ENCODE measurements around the gene ELK4.
A peak's percentile ranks its signal among the peaks of the same experiment; 100 is the strongest.

The ELK4 gene

GRCh38 chr1:205594846-205595245 lies 37.0 kb downstream of the ELK4 start:
- no peak for DNase-seq (ENCODE audit: low read depth)

GRCh38 chr1:205593967-205594366 lies 37.8 kb downstream of the ELK4 start:
- no peak for DNase-seq (ENCODE audit: low read depth)

DNA sequence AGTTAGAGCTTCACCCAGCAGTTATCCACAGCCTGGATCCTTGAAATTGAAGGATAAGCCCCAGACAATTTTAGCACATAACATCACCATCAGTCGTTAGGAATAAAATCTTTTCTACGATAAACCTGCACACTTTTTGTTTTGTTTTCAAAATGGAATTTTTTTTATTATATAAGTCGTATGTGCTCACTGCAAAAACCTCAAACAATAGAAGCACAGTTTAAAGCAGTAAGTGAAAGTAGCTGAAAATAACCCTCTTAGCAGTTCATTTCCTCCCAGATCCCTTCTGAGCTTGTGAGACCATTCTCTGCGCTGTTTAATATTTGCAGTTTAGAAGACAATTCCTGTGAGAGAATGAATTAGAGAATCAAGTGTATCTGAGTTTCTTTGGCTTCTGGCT lies 38.3 kb downstream of the ELK4 start:
- no peak for DNase-seq (ENCODE audit: low read depth)

DNA sequence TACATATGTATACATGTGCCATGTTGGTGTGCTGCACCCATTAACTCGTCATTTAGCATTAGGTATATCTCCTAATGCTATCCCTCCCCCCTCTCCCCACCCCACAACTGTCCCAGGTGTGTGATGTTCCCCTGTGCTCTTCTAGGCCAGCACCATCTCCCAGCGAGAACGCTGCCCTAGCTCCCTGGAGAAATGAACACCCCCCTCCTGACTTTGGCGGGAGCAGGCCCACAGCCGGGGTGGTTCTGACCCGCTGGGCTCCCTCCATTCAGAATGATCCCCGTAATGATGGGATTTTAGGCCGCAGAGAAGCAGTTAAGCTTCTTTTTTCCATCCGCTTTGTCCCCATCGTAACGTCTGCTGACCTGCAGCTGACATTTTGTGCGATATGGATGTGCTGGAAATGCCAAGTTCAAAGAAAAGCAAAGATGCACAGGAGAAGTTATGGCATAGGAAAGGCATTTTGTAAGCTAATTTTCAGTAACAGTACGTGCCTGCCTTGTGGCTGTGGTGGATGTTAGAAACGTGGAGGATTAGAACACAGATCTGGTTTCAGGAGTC lies 39.3 kb downstream of the ELK4 start:
- no peak for DNase-seq (ENCODE audit: low read depth)

GRCh38 chr1:205591522-205592351 lies 40.1 kb downstream of the ELK4 start:
- peak; percentile 48 for DNase-seq (ENCODE audit: low read depth)

DNA sequence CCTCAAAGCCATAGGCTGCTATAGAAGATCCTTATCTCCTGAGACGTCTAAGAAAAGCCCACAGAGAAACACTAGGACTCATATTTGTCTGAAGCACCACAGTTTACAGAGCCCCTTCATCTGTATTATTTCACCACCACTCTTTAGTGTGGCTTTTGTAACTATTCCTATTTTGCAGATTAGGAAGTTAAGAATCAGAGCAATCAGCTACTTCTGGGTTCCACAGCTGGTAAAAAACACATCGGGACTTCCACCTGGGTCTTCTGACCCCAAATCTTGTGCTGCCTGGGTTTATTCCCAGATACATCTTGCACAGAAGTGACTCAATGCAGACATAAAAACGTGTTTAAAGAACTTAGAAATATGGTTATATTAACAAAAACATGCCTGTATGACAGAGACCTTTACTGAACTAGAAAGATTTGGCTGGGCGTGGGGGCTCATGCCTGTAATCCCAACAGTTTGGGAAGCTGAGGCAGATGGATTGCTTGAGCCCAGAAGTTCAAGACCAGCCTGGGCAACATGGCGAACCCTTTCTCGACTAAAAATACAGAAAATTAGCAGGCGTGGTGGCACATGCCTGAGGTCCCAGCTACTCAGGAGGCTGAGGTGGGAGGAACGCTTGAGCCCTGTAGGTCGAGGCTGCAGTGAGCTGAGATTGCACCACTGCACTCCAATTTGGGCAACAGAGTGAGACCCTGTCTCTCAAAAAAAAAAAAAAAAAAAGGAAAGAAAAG lies 40.9 kb downstream of the ELK4 start:
- DNase-seq (ENCODE audit: low read depth): no peak

DNA sequence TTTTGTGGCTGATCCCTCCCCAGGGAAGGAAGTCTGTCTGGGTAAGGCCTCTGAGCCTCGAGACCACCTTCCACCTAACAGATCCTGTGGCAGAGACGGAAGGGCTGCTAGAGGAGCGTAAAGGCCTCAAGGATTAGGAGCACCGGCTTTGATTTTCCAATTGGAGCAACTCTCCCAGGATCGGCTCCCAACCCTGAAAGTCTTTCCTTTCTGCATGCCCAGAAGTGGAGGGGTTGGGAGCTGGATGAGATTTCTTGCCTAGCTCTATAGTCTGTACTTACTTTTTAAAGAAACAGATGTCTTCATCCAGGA lies 41.4 kb downstream of the ELK4 start:
- no peak for DNase-seq (ENCODE audit: low read depth)

DNA sequence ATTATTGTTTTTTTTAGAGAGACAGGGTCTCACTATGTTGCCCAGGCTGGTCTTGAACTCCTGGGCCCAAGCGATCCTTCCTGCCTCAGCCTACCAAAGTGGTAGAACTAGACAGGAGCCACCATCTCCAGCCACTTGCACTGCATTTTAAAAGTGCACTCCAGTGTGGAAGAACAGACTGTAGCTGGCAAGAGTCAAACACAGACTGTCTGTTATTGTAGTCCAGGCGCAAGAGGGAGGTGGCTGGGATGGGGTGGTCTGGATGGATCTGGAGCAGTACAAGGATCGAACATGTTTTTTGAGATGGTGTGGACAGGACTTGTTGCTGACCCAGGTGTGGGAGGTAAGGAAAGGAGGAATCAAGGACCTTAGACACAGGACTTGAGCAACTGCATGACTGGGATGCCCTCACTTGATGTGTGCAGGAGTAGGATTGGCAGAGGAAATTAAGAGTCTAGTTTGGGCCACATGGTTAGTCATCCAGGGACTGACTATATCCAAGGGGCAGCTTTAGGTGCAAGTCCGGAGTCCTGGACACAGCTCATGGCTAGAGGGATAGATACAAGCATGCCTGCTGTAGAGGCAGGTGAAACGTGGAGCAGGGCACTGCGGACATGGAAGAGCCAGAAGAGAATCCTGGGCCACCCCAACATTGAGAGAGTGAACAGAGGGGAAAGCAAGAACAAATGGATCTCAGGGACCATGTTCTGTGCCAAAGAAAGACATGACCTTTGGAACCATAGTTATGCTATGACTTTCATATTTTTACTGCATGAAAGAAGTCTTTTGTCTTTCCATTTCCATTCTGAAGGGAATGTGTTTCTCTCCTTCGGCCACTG lies 42.0 kb downstream of the ELK4 start:
- DNase-seq (ENCODE audit: low read depth): no peak

- DNase-seq (ENCODE audit: low read depth): no peak
Observed at GRCh38 chr1:205589046-205589445, 42.8 kb downstream of the ELK4 start.

GRCh38 chr1:205588636-205589035 lies 43.2 kb downstream of the ELK4 start:
- peak; percentile 8 for DNase-seq (ENCODE audit: low read depth)

- DNase-seq (ENCODE audit: low read depth): no peak
Observed at GRCh38 chr1:205587581-205587980, 44.2 kb downstream of the ELK4 start.

GRCh38 chr1:205585835-205586785 lies 45.7 kb downstream of the ELK4 start:
- no peak for DNase-seq (ENCODE audit: low read depth)

DNA sequence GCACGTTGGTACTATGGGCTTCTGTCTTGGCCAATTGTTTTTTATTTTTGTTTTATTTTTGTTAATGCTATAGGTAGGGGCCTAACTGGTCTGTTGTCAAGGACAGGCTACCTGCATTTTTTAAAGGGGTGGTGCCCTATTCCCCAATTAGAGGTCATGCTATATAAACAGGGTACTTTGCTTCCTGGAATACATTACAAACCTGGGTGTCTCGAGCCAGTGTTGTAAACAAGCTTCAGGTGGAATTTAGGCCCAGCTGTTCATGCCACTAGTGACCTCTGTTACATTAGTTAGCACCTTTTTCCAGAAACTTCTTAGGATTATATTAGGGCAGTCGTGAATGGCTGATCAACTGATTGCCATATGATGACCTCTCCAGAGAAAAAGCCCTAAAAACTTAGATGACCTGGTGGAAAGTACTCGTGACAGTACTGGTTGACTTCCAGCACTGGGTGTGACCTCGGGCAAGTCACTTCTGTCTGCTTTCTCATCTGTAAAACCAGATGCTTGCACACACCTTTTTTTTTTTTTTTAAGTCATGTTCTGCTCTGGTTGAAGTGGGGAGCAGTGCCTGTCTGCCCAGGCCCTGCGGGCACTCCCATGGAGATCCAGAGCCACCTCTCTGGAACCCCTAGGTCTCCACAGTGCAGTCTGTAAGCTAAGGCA lies 46.5 kb downstream of the ELK4 start:
- no peak for DNase-seq (ENCODE audit: low read depth)

- DNase-seq (ENCODE audit: low read depth): no peak
Observed at GRCh38 chr1:205584732-205585131, 47.1 kb downstream of the ELK4 start.

DNA sequence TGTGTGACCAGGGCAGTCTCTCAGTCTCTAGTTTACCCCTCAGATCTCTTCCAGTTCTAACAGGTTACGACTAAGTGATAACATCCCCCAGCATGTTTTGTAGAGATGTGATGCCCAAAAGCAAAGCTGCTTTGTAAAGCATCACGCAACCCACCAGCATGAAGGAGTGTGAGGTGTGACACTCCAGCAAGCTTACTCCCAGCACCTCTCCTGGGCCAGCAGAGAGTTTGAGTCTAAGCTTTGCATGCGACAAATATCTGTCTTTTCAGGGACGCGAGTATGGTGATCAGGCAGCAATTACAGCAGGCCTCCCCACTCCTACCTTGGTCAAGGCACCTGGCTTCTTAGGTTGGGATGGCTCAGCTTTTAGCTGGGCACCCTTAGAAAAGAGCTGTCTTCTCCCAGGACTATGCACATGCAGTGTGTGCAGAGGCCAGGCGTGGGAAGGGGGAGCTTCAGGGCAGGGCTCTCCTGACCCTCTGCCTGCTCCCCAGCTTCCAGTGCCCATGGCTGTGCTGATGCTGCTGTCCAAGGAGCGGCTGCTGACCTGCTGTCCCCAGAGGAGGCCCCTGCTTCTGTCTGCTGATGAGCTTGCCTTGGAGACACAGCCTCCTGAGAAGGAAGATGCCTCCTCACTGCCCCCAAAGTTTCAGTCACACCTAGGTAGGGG lies 48.2 kb downstream of the ELK4 start:
- no peak for DNase-seq (ENCODE audit: low read depth)

DNA sequence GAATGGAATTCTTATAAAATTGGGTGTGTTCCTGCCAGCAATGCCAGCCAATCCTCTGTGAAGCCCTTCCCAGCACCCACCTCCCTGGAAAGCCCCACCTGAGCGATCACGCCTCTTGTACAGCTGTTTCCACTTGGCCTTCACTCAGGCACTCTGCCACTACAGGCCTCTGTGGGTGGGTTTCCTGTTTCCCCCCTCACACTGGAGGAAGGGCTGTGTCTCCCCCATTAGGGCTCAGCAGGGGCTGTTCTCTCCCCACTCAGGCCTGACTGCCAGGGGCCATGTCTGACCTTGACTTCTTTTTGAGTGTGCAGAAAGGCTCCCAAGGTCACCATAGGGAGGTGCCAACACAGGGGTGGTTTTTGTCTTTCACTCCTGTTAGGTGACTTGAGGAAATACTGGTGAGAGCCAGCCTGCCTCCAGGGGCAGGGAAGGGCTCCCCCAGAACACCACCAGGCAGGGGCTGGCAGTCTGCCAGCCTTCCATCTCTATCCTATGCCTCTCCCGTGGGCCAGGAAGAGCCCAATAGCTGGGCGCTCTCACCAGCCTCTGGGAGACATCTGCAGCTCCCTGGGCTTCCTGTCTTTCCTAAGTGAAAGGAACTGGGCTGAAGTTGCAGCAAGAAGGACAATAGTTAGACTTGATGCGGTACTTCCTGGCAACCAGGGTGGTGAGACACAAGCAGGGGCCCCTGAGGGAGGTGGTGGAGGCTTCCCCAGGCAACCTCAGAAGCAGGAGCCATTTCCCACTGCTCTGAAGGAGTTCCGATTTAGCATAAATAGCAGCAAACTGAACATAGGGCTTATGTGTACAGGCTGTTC lies 49.1 kb downstream of the ELK4 start:
- no peak for DNase-seq (ENCODE audit: low read depth)

GRCh38 chr1:205582046-205582445 lies 49.8 kb downstream of the ELK4 start:
- DNase-seq (ENCODE audit: low read depth): no peak

DNA sequence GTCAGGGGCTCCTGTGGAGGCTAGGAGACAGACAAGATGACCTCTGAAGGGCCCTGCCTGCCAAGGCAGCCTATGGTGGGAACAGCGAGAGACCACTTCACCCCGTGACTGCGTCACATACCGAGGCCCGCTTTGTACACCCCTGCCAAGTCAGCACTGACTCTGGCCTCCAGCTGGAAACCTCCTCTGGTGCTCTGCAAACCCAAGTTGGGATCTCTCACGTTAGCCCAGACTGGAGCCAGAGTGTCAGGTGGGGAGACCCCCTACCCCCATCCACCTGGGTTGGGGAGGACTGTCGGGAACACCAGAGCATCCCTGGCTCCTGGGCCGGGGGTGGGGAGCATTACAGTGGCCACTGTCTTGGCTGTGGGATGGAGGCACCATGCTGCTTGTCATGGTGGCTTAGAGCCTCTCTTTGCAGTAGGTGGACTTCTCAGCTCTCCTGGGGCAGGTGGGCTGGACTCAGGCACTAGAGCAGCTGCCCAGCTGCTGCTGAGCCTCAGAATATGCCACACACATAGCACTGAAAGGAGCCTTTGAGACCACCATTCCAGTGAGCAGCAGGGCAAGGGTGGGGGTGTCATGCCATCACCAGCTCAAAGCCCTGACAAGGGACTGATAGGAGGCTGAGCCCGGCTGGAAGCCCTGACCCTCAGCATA lies 50.4 kb downstream of the ELK4 start:
- DNase-seq (ENCODE audit: low read depth): no peak

DNA sequence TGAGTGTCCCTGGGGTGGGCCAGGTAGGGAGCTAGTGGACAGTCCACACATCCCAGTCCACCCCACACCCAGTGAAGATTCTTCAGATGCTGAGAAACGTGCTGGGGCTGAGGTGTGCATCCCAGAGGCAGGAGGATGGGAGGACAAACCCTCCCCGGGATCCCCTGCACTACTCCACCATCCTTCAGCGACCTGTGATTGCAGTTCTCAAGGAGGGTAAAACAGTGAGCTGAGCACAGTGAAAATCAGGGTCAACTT lies 51.0 kb downstream of the ELK4 start:
- no peak for DNase-seq (ENCODE audit: low read depth)
